ENCODE measurements around the gene BMI1.

BMI1 gene

GRCh38 chr10:22319980-22320558 is 830 bp upstream of the BMI1 start:
- DNase-seq (ENCODE audit: low read depth), result no peak

GRCh38 chr10:22321156-22321923 is 441 bp downstream of the BMI1 start:
- no peak for DNase-seq (ENCODE audit: low read depth)

GRCh38 chr10:22321924-22322640 is 1.2 kb downstream of the BMI1 start:
- no peak for DNase-seq (ENCODE audit: low read depth)

GRCh38 chr10:22322641-22323160 is 1.8 kb downstream of the BMI1 start:
- DNase-seq (ENCODE audit: low read depth), result no peak

- DNase-seq (ENCODE audit: low read depth), result no peak
Measured at GRCh38 chr10:22323538-22324305, 2.8 kb downstream of the BMI1 start.

- no peak for DNase-seq (ENCODE audit: low read depth)
Measured at GRCh38 chr10:22324413-22324812, 3.5 kb downstream of the BMI1 start.

- no peak for DNase-seq (ENCODE audit: low read depth)
Measured at GRCh38 chr10:22324893-22325271, 4.0 kb downstream of the BMI1 start.

GRCh38 chr10:22325272-22326144 is 4.6 kb downstream of the BMI1 start:
- DNase-seq (ENCODE audit: low read depth), result peak; percentile 63

- DNase-seq (ENCODE audit: low read depth), result no peak
Measured at GRCh38 chr10:22326145-22326702, 5.3 kb downstream of the BMI1 start.

GRCh38 chr10:22329150-22329549 is 8.3 kb downstream of the BMI1 start:
- DNase-seq (ENCODE audit: low read depth), result no peak

- no peak for DNase-seq (ENCODE audit: low read depth)
Measured at GRCh38 chr10:22332116-22332692, 11.3 kb downstream of the BMI1 start.

- no peak for DNase-seq (ENCODE audit: low read depth)
Measured at GRCh38 chr10:22333167-22333974, 12.5 kb downstream of the BMI1 start.

GRCh38 chr10:22333975-22334282 is 13.0 kb downstream of the BMI1 start:
- no peak for DNase-seq (ENCODE audit: low read depth)

- DNase-seq (ENCODE audit: low read depth), result no peak
Measured at GRCh38 chr10:22334414-22335172, 13.7 kb downstream of the BMI1 start.

GRCh38 chr10:22335173-22335933 is 14.5 kb downstream of the BMI1 start:
- DNase-seq (ENCODE audit: low read depth), result peak; percentile 53

GRCh38 chr10:22338185-22338900 is 17.4 kb downstream of the BMI1 start:
- no peak for DNase-seq (ENCODE audit: low read depth)

GRCh38 chr10:22338931-22339330 is 18.0 kb downstream of the BMI1 start:
- no peak for DNase-seq (ENCODE audit: low read depth)

Measured in activated T-cell treated with anti-CD3 and anti-CD28 coated beads for 48 hours (primary cell).